K562 (cell line): ENCODE results near the gene ATAD5. TPM values are rescaled to one million over a fixed set of nuclear protein-coding genes. Genes with fewer than 3 reads are reported as not detected.

Source experiments
- ETV5 ChIP-seq: sonication (generic); formaldehyde crosslinking; IDR thresholded peaks from 2 replicates; pipeline ENCODE4 v1.4.0; 2020; ENCODE audit warnings: low read depth, mild to moderate bottlenecking, missing genetic modification reagents
- GTF2A2 ChIP-seq: IDR thresholded peaks from 2 replicates; pipeline ENCODE4 v1.6.1; 2016; ENCODE audit warnings: mild to moderate bottlenecking, missing genetic modification characterization, missing compliant biosample characterization
- HDAC6 ChIP-seq: IDR thresholded peaks from 2 replicates; pipeline ENCODE4 v1.6.1; 2012; ENCODE audit warnings: low read depth, mild to moderate bottlenecking, control low read depth, inconsistent platforms, low read length, moderate library complexity
- NCOA6 ChIP-seq: fragments of 450-650 bp; IDR thresholded peaks from 2 replicates; pipeline ENCODE4 v1.6.1; 2017; ENCODE audit warnings: mild to moderate bottlenecking
- STAT5A ChIP-seq: IDR thresholded peaks from 2 replicates; pipeline ENCODE4 v1.6.1; 2012; ENCODE audit warnings: low read length, inconsistent platforms, borderline replicate concordance
- ZMIZ1 ChIP-seq, 2 experiments: fragments of 150-350 bp in 1 of 2; IDR thresholded peaks; 2 replicates each; pipeline ENCODE4 v1.6.1; 2012 to 2016; ENCODE audit warnings: low read depth in 2 of 2, low read length in 2 of 2, mild to moderate bottlenecking in 1 of 2, moderate library complexity in 1 of 2
- ZNF263 ChIP-seq: sonication (generic); formaldehyde crosslinking; IDR thresholded peaks from 2 replicates; pipeline ENCODE4 v1.8.0; 2022; ENCODE audit warnings: mild to moderate bottlenecking, missing genetic modification reagents, borderline replicate concordance
- ZNF316 ChIP-seq: fragments of 450-650 bp; IDR thresholded peaks from 2 replicates; pipeline ENCODE4 v1.6.1; 2016
- ZZZ3 ChIP-seq: fragments of 450-650 bp; IDR thresholded peaks from 2 replicates; pipeline ENCODE4 v1.6.1; 2016; ENCODE audit warnings: antibody characterized with exemption, mild to moderate bottlenecking, moderate library complexity
- polyA plus RNA-seq, 8 experiments: library from polyadenylated mRNA; depleted of rRNA in 4 of 8; stranded (reverse) in 5 of 8; unstranded in 3 of 8; fragments of >200 nt; fragmentation: Nextera tagmentation in 2 of 8; fragmentation: Illumina TruSeq in 1 of 8; extraction: Ambion mirVana in 2 of 8; extraction: Trizol in 1 of 8; gene quantifications; 2 replicates each; pipeline versions ENCODE4 v1.2.1 to v1.2.3, GENCODE V29; 2011 to 2014; ENCODE audit warnings: inconsistent platforms in 1 of 8, missing spikeins in 1 of 8
- total RNA-seq, 7 experiments: library from RNA; depleted of rRNA in 6 of 7; stranded (reverse); fragments of >200 nt in 6 of 7; fragmentation: Illumina TruSeq in 2 of 7; extraction: Trizol in 2 of 7; gene quantifications; 2 replicates each; pipeline versions ENCODE4 v1.2.1 to v1.2.3, GENCODE V29; 2011 to 2021; ENCODE audit warnings: low replicate concordance in 1 of 7
- TF ChIP-seq, protein P1 (sequence below): IDR thresholded peaks from 3 replicates; pipeline ENCODE4 v1.6.1; 2011; ENCODE audit warnings: borderline replicate concordance, mild to moderate bottlenecking, moderate library complexity; ENCODE audit not compliant: insufficient read length; ENCODE audit errors: extremely low read depth

ATAD5 gene
- total and polyA plus RNA-seq, 9 of the 15 experiments (the other 6 are each of a cell fraction or from before 2014, with no cell fraction given), result 4.6 to 25.6 (median 19.5) TPM

GRCh38 chr17:30831663-30832437 lies at the start of gene ATAD5 (continued):
- 0 out of 4 replicates have a peak, but pooled peaks of 1 of the 2 experiments have one; percentile 31 for TF ChIP-seq ZMIZ1 (IDR thresholded peaks at IDR 0.05; ENCODE audit: low read depth in 2 of 2, low read length in 2 of 2)
- peak; percentile 41; the same call in 1 of the 2 replicates for TF ChIP-seq ZNF263 (CRISPR knock-in tag)
- TF ChIP-seq ZNF316, result no peak; the same call in 1 of the 2 replicates
- TF ChIP-seq STAT5A, result no peak
- peak; percentile 91 for TF ChIP-seq ZZZ3
- TF ChIP-seq NCOA6, result no peak
- TF ChIP-seq, protein P1, sequence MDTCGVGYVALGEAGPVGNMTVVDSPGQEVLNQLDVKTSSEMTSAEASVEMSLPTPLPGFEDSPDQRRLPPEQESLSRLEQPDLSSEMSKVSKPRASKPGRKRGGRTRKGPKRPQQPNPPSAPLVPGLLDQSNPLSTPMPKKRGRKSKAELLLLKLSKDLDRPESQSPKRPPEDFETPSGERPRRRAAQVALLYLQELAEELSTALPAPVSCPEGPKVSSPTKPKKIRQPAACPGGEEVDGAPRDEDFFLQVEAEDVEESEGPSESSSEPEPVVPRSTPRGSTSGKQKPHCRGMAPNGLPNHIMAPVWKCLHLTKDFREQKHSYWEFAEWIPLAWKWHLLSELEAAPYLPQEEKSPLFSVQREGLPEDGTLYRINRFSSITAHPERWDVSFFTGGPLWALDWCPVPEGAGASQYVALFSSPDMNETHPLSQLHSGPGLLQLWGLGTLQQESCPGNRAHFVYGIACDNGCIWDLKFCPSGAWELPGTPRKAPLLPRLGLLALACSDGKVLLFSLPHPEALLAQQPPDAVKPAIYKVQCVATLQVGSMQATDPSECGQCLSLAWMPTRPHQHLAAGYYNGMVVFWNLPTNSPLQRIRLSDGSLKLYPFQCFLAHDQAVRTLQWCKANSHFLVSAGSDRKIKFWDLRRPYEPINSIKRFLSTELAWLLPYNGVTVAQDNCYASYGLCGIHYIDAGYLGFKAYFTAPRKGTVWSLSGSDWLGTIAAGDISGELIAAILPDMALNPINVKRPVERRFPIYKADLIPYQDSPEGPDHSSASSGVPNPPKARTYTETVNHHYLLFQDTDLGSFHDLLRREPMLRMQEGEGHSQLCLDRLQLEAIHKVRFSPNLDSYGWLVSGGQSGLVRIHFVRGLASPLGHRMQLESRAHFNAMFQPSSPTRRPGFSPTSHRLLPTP, result no peak
- TF ChIP-seq GTF2A2 (tag), result no peak
- no peak; the same call in 1 of the 2 replicates for TF ChIP-seq ETV5
- TF ChIP-seq HDAC6, result no peak
